HUES6 (cell line): Measurements from ENCODE around the gene PDPN.

Source experiments
- H3K27ac ChIP-seq: 2 replicates; pipeline ENCODE4 v1.7.0; 2013; ENCODE audit warnings: low read depth, mild to moderate bottlenecking, low read length, inconsistent platforms
- H3K27me3 ChIP-seq: 2 replicates; pipeline ENCODE4 v1.6.1; 2013; ENCODE audit warnings: low read length; ENCODE audit not compliant: control insufficient read depth, insufficient read depth
- H3K36me3 ChIP-seq: 2 replicates; pipeline ENCODE4 v1.6.1; 2013; ENCODE audit warnings: low read length; ENCODE audit not compliant: control insufficient read depth, insufficient read depth
- H3K4me1 ChIP-seq: 2 replicates; pipeline ENCODE4 v1.6.1; 2013; ENCODE audit warnings: low read length; ENCODE audit not compliant: control insufficient read depth, insufficient read depth
- H3K4me3 ChIP-seq: 2 replicates; pipeline ENCODE4 v1.5.1; 2013; ENCODE audit warnings: low read depth, low read length
- H3K9ac ChIP-seq: one replicate; pipeline ENCODE4 v1.6.1; 2013; ENCODE audit warnings: mild to moderate bottlenecking, low read length
- H3K9me3 ChIP-seq: 2 replicates; pipeline ENCODE4 v1.6.1; 2013; ENCODE audit warnings: low read depth, low read length; ENCODE audit not compliant: control insufficient read depth, insufficient read depth

The PDPN gene

DNA sequence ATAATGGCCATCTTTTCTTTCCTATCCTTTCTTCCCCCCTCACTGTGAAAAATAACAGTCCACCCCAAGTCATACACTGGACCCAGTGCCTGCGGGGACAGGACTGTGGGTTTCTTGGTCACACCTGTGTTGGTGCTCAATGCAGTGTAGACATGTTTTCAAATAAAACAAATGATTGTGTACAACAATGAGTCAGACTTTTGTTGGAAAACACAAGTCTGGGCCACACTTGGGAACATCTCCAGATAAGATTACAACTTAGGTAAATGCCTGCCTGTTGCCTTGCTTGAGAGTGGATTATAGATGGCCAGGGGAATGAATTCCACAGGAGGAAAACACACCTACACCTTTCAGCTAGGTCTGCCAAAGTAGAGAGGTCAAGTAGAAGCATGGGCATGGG is 34.1 kb downstream of the PDPN start:
- Histone ChIP-seq H3K4me3 (no peak overlapping the region), H3K9me3 (no peaks in the 10 kb centered on the region), H3K27ac (no peak overlapping the region), H3K36me3 (peaks cover 39% of the 10 kb centered on the region), H3K27me3 (no peaks in the 10 kb centered on the region), H3K4me1 (0 out of 2 replicates have a peak, but pooled peaks cover 5% of the 10 kb centered on the region), H3K9ac (no peak overlapping the region)

DNA sequence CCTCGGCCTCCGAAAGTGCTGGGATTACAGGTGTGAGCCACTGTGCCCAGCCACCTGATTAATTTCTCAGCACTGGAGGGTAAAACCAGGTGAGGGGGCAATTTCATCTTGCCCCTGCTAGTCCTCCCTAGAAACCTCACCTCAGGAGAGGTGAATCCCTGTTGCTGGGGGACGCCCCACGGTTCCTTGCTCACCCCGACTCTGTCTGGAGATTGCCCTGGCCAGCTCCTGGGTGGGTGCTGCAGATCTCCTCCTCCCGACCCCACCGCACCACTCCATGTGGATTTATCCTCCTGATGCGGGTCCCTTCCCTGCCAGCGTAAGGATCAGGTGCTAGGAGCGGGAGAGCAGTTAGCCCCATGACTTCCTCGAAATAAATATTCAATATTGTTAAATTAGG is 34.9 kb downstream of the PDPN start:
- no peak overlapping the region for H3K4me3 ChIP-seq
- 0 out of 2 replicates have a peak, but pooled peaks cover 5% of the 10 kb centered on the region for H3K4me1 ChIP-seq
- H3K9me3 ChIP-seq, result no peaks in the 10 kb centered on the region
- H3K9ac ChIP-seq, result no peak overlapping the region
- peaks cover 33% of the 10 kb centered on the region for H3K36me3 ChIP-seq
- H3K27ac ChIP-seq, result no peak overlapping the region
- no peaks in the 10 kb centered on the region for H3K27me3 ChIP-seq

GRCh38 chr1:13619909-13620308 is 36.3 kb downstream of the PDPN start:
- Histone ChIP-seq H3K4me1 (0 out of 2 replicates have a peak, but pooled peaks cover 5% of the 10 kb centered on the region), H3K9ac (no peak overlapping the region), H3K4me3 (no peak overlapping the region), H3K9me3 (no peaks in the 10 kb centered on the region), H3K27ac (no peak overlapping the region), H3K27me3 (no peaks in the 10 kb centered on the region), H3K36me3 (peaks cover 21% of the 10 kb centered on the region)

DNA sequence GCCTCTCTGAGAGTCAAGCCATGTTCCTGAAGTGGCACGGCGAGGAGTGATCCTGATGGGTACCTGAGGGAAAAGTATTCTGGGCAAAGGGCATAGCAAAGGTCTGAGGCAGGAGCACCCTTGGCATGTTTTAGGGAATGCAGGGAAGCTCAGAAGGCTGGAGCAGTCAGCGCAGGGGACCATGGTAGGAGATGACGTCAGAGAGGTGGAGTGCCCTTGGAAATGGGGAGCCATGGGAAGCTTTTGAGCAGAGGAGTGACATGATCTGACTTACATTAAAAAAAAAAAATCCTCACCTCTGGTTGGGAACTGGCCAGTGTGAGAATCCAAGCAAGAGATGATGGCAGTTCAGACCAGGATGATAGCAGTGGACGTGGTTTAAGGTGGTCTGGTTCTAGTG is 37.2 kb downstream of the PDPN start:
- peaks cover 13% of the 10 kb centered on the region for H3K36me3 ChIP-seq
- no peaks in the 10 kb centered on the region for H3K27me3 ChIP-seq
- H3K9ac ChIP-seq, result no peak overlapping the region
- no peak overlapping the region for H3K4me3 ChIP-seq
- H3K9me3 ChIP-seq, result no peaks in the 10 kb centered on the region
- H3K27ac ChIP-seq, result no peak overlapping the region
- 0 out of 2 replicates have a peak, but pooled peaks cover 5% of the 10 kb centered on the region for H3K4me1 ChIP-seq

- no peak overlapping the region for H3K27ac ChIP-seq
- H3K4me3 ChIP-seq, result no peak overlapping the region
- peaks cover 4% of the 10 kb centered on the region; the same call in 1 of the 2 replicates for H3K36me3 ChIP-seq
- no peaks in the 10 kb centered on the region for H3K9me3 ChIP-seq
- no peaks in the 10 kb centered on the region for H3K27me3 ChIP-seq
- 0 out of 2 replicates have a peak, but pooled peaks cover 5% of the 10 kb centered on the region for H3K4me1 ChIP-seq
- no peak overlapping the region for H3K9ac ChIP-seq
Measured at GRCh38 chr1:13622446-13622845, 38.8 kb downstream of the PDPN start.

DNA sequence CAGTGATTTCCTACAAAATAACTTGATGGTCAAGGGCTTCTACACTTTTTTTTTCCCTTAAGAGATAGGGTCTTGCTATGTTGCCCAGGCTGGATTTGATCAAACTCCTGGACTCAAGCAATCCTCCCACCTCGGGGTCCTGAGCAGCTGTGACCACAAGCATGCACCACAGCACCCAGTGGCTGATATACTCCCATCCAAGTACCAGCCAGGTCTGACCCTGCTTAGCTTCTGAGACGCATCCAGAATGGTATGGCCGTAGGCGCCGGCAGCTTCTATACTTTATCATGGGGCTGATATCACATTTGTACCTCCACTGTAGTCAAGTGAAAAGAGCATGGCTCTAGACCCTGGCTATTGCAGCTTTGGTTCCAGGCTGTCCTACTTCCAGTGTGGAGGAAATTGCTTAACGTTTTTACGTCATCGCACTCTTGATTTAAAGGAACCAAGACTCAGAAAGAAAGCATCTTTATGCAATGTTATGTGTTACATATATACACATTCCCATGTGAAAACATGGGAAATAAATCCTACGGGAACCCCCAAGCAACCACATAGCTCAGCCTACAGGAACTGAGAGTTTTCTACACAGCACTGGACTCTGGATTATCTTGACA is 39.5 kb downstream of the PDPN start:
- Histone ChIP-seq H3K4me1 (0 out of 2 replicates have a peak, but pooled peaks cover 5% of the 10 kb centered on the region), H3K4me3 (no peak overlapping the region), H3K27ac (no peak overlapping the region), H3K36me3 (no peaks in the 10 kb centered on the region), H3K9ac (no peak overlapping the region), H3K27me3 (no peaks in the 10 kb centered on the region), H3K9me3 (0 out of 2 replicates have a peak, but pooled peaks cover under 1% of the 10 kb centered on the region)

GRCh38 chr1:13624526-13624925 is 40.9 kb downstream of the PDPN start:
- Histone ChIP-seq H3K9ac (no peak overlapping the region), H3K27me3 (no peaks in the 10 kb centered on the region), H3K9me3 (0 out of 2 replicates have a peak, but pooled peaks cover 6% of the 10 kb centered on the region), H3K4me1 (0 out of 2 replicates have a peak, but pooled peaks cover 5% of the 10 kb centered on the region), H3K36me3 (no peaks in the 10 kb centered on the region), H3K4me3 (no peak overlapping the region), H3K27ac (no peak overlapping the region)

DNA sequence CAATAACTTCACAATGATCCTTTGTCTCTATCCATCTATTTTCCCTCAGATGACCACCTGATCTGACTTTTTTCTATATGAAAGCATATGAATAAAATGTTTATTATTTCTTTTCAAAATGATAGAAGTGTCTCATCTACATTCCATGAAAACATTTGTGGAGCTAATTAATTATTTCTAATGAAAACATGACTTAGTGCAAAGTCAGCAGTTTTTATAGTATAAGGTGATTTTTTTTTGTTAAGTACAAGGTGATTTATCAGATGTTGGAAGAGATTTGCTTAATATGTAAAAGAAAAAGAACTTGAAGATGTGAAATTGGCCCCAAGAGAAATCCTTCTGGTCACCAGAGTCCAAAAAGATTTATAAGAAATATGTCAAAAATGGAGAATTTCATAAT is 43.5 kb downstream of the PDPN start:
- H3K4me3 ChIP-seq, result no peak overlapping the region
- H3K36me3 ChIP-seq, result no peaks in the 10 kb centered on the region
- no peak overlapping the region for H3K27ac ChIP-seq
- peaks cover 16% of the 10 kb centered on the region for H3K9me3 ChIP-seq
- no peaks in the 10 kb centered on the region for H3K4me1 ChIP-seq
- no peak overlapping the region for H3K9ac ChIP-seq
- no peaks in the 10 kb centered on the region for H3K27me3 ChIP-seq

- Histone ChIP-seq H3K27ac (no peak overlapping the region), H3K9ac (no peak overlapping the region), H3K4me3 (no peak overlapping the region), H3K4me1 (no peaks in the 10 kb centered on the region), H3K9me3 (peaks cover 16% of the 10 kb centered on the region), H3K36me3 (no peaks in the 10 kb centered on the region), H3K27me3 (no peaks in the 10 kb centered on the region)
Measured at GRCh38 chr1:13628218-13628617, 44.6 kb downstream of the PDPN start.

GRCh38 chr1:13628711-13629110 is 45.1 kb downstream of the PDPN start:
- H3K27ac ChIP-seq, result no peak overlapping the region
- no peaks in the 10 kb centered on the region for H3K4me1 ChIP-seq
- H3K9me3 ChIP-seq, result peaks cover 21% of the 10 kb centered on the region

DNA sequence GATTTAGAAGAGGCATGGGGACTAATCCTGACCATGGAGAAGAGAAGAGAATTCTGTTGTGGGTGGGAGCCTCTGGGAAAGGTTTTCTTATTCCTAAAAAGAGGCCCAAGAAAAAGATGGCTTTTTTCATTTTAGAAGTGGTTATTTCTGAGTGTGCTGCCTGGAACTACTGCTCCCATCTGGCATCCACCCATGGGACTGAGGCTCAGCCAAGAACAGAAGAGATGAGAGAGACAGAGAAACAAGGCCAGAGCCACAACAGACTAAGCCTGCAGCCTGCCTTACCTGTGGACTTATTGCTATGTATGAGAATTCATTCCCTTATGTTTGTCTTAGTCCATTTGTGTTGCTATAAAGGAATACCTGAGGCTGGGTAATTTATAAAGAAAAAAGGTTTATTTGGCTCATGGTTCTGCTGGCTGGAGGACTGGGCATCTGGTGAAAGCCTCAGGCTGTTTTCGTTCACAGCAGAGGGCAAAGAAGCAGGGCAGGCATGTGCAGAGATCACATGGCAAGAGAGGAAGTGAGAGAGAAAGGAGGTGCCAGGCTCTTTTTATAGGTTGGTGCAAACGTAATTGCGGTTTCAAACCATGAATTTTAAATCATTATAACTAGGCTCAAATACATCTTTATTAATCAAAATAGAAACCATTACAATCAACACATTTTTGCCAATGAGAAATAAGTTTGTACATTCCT is 58.8 kb downstream of the PDPN start:
- Histone ChIP-seq H3K9ac (no peak overlapping the region), H3K27me3 (no peaks in the 10 kb centered on the region), H3K4me1 (no peaks in the 10 kb centered on the region), H3K27ac (no peak overlapping the region), H3K36me3 (no peaks in the 10 kb centered on the region), H3K9me3 (peaks cover 10% of the 10 kb centered on the region; the same call in 1 of the 2 replicates), H3K4me3 (no peak overlapping the region)

More at GRCh38 chr1:13628711-13629110, 45.1 kb downstream of the PDPN start:
- Histone ChIP-seq H3K27me3 (no peaks in the 10 kb centered on the region), H3K9ac (no peak overlapping the region), H3K4me3 (no peak overlapping the region), H3K36me3 (no peaks in the 10 kb centered on the region)
